NCI-H128 (cell line): ENCODE results near the gene MAPRE3.

ENCODE experiments used
- DNase-seq: peaks from one replicate; lab custom pipeline; 2025; ENCODE audit not compliant: unreplicated experiment; lab: John Stamatoyannopoulos, UW

MAPRE3 gene

GRCh38 chr2:26982102-26982742, 11.8 kb downstream of the MAPRE3 start:
- DNase-seq, result peak; percentile 39

- DNase-seq, result no peak
These were observed 13.3 kb downstream of the MAPRE3 start for GRCh38 chr2:26983746-26984145.

GRCh38 chr2:26985807-26986206, 15.4 kb downstream of the MAPRE3 start:
- DNase-seq, result no peak

- no peak for DNase-seq
These were observed 16.1 kb downstream of the MAPRE3 start for GRCh38 chr2:26986576-26986975.

GRCh38 chr2:26988058-26988860, 17.8 kb downstream of the MAPRE3 start:
- DNase-seq, result no peak

GRCh38 chr2:26989156-26989555, 18.7 kb downstream of the MAPRE3 start:
- no peak for DNase-seq

- no peak for DNase-seq
These were observed 21.3 kb downstream of the MAPRE3 start for GRCh38 chr2:26991717-26992116.

GRCh38 chr2:26993768-26994167, 23.3 kb downstream of the MAPRE3 start:
- DNase-seq, result no peak

- DNase-seq, result no peak
These were observed 24.5 kb downstream of the MAPRE3 start for GRCh38 chr2:26994983-26995382.

- no peak for DNase-seq
These were observed 27.0 kb downstream of the MAPRE3 start for GRCh38 chr2:26997394-26997793.

GRCh38 chr2:26998323-26998722, 27.9 kb downstream of the MAPRE3 start:
- DNase-seq, result no peak

- DNase-seq, result no peak
These were observed 29.8 kb downstream of the MAPRE3 start for GRCh38 chr2:27000228-27000627.

- DNase-seq, result no peak
These were observed 30.6 kb downstream of the MAPRE3 start for GRCh38 chr2:27000995-27001394.

- no peak for DNase-seq
These were observed 31.5 kb downstream of the MAPRE3 start for GRCh38 chr2:27001950-27002349.

- no peak for DNase-seq
These were observed 32.6 kb downstream of the MAPRE3 start for GRCh38 chr2:27003007-27003406.

GRCh38 chr2:27003857-27004256, 33.4 kb downstream of the MAPRE3 start:
- DNase-seq, result no peak

GRCh38 chr2:27006602-27007415, 36.4 kb downstream of the MAPRE3 start:
- DNase-seq, result no peak

GRCh38 chr2:27007416-27008374, 37.3 kb downstream of the MAPRE3 start:
- no peak for DNase-seq

- no peak for DNase-seq
These were observed 38.2 kb downstream of the MAPRE3 start for GRCh38 chr2:27008678-27009077.

- no peak for DNase-seq
These were observed 38.6 kb downstream of the MAPRE3 start for GRCh38 chr2:27009083-27009482.

GRCh38 chr2:27009716-27010115, 39.3 kb downstream of the MAPRE3 start:
- no peak for DNase-seq
